Stomach (tissue), 9 donors: ENCODE results near the gene S100A7. TPM values are rescaled to one million over a fixed set of nuclear protein-coding genes. Genes with fewer than 3 reads are reported as not detected.

ENCODE experiments used
- DNase-seq, 2 donors: peaks; one replicate each; pipeline versions ENCODE4 v3.0.0 to v3.0.0-alpha.2; 2013 to 2019
- H3K27ac ChIP-seq, 5 donors: fragments of 200-600 bp in 4 of 5; sonication (generic) in 4 of 5; one replicate each; pipeline ENCODE4 v1.5.1; 2013 to 2019; ENCODE audit warnings: mild to moderate bottlenecking in 1 of 5, moderate library complexity in 1 of 5
- H3K27me3 ChIP-seq, 3 donors: fragments of 200-600 bp; sonication (generic); one replicate each; pipeline ENCODE4 v1.5.1; 2017 to 2019; ENCODE audit warnings: mixed run types in 1 of 3
- H3K36me3 ChIP-seq, 4 donors: fragments of 200-600 bp; sonication (generic); 1 replicate in 3 of 4; 2 replicates in 1 of 4; pipeline ENCODE4 v1.5.1; 2016 to 2019
- H3K4me1 ChIP-seq, 4 donors: fragments of 200-600 bp; sonication (generic); one replicate each; pipeline ENCODE4 v1.5.1; 2016 to 2019
- H3K4me3 ChIP-seq, 4 donors: fragments of 200-600 bp; sonication (generic) in 3 of 4; one replicate each; pipeline ENCODE4 v1.5.1; 2016 to 2019; ENCODE audit warnings: mild to moderate bottlenecking in 1 of 4
- H3K9me3 ChIP-seq, 4 donors: fragments of 200-600 bp; sonication (generic); one replicate each; pipeline ENCODE4 v1.5.1; 2016 to 2019
- CTCF ChIP-seq, 7 experiments: fragments of 450-650 bp in 4 of 7; fragments of 200-600 bp in 3 of 7; sonication (generic) in 3 of 7; IDR thresholded peaks; one replicate each; pipeline ENCODE4 v1.5.1; 2016 to 2019; ENCODE audit warnings: antibody characterized with exemption in 7 of 7, control low read depth in 2 of 7, mild to moderate bottlenecking in 1 of 7
- EP300 ChIP-seq: sonication (generic); formaldehyde crosslinking; IDR thresholded peaks from one replicate; pipeline ENCODE4 v1.6.1; 2017; ENCODE audit warnings: antibody characterized with exemption
- POLR2A ChIP-seq, 4 donors: fragments of 450-650 bp; IDR thresholded peaks; one replicate each; pipeline ENCODE4 v1.6.1; 2016; ENCODE audit warnings: antibody characterized with exemption in 4 of 4, control low read depth in 2 of 4, mild to moderate bottlenecking in 1 of 4, moderate library complexity in 1 of 4
- POLR2AphosphoS5 ChIP-seq, 3 donors: sonication (generic); formaldehyde crosslinking; IDR thresholded peaks; one replicate each; pipeline ENCODE4 v1.6.1; 2016; ENCODE audit warnings: antibody characterized with exemption in 3 of 3
- WGBS, 5 donors: extraction: QIAGEN DNeasy Blood & Tissue Kit in 3 of 5; methylation state at CpG; one replicate each; pipeline versions ENCODE4 v1.1.5 to v1.1.7; 2013 to 2018; 5-methylcytosine and 5-hydroxymethylcytosine counted together
- intact Hi-C: fragments of 100-400 bp; cut with DNase I; formaldehyde crosslinking; loops from one replicate; pipeline ENCODE4 v1.15.1; 2023; ENCODE audit warnings: low total_unique reads
- polyA plus RNA-seq, 3 donors: library from polyadenylated mRNA; stranded (reverse); fragments of 200-250 nt; gene quantifications; one replicate each; pipeline ENCODE4 v1.2.3, GENCODE V29; 2013
- total RNA-seq, 5 donors: library from RNA; depleted of rRNA; stranded (reverse); fragments of >200 nt; gene quantifications; one replicate each; pipeline versions ENCODE4 v1.1.0 to v1.2.3, GENCODE V29; 2014 to 2016
- donor health status: healthy with polysubstance abuse.
- donor health status: Bipolar disorder and iron deficiency.
- donor health status: healthy.

S100A7 gene
- total and polyA plus RNA-seq, 8 donors, result 107 TPM; not detected in 7

GRCh38 chr1:153495536-153495935 is 35.1 kb upstream of the S100A7 start:
- DNase-seq, result no peak
- 56 to 72% (median 62%) methylated on average over 5 to 6 of the region's 6 CpGs for WGBS, 5 donors
- Histone ChIP-seq H3K36me3 (no peaks in the 10 kb centered on the region), H3K27ac (no peak overlapping the region), H3K27me3 (peaks cover 0 to 18% (median 0%) of the 10 kb centered on the region in 3 donors), H3K4me3 (no peak overlapping the region), H3K4me1 (peaks cover 0 to 12% (median 3%) of the 10 kb centered on the region in 4 donors), H3K9me3 (no peaks in the 10 kb centered on the region)
- no peak for TF ChIP-seq POLR2AphosphoS5 (IDR thresholded peaks at IDR 0.05)
- TF ChIP-seq POLR2A (IDR thresholded peaks at IDR 0.05), result no peak
- TF ChIP-seq EP300, result no peak
- TF ChIP-seq CTCF (IDR thresholded peaks at IDR 0.05), result no peak
- intact Hi-C loops, result no loop called here

GRCh38 chr1:153494976-153495535 is 34.6 kb upstream of the S100A7 start:
- Histone ChIP-seq H3K9me3 (no peaks in the 10 kb centered on the region), H3K4me1 (peaks cover 0 to 12% (median 5%) of the 10 kb centered on the region in 4 donors), H3K4me3 (no peak overlapping the region), H3K36me3 (no peaks in the 10 kb centered on the region), H3K27ac (no peak overlapping the region), H3K27me3 (peaks cover 0 to 18% (median 0%) of the 10 kb centered on the region in 3 donors)
- WGBS, 5 donors, result 31 to 38% (median 36%) methylated on average over 6 of the region's 6 CpGs
- peak; percentile 76 to 87 for DNase-seq
- intact Hi-C loops, result loop anchor here (5.0 kb wide), 1 partner anchor 143 kb away; no protein-coding TSS in a partner anchor
- no peak for TF ChIP-seq EP300
- peak in 5 of 7 experiments; percentile 84 to 94 (median 94) for TF ChIP-seq CTCF (IDR thresholded peaks at IDR 0.05)

- no peak overlapping the region for H3K27ac ChIP-seq
- peaks cover 0 to 16% (median 6%) of the 10 kb centered on the region in 4 donors for H3K4me1 ChIP-seq
- no peak for DNase-seq
- no peaks in the 10 kb centered on the region for H3K9me3 ChIP-seq
- peaks cover 0 to 11% (median 0%) of the 10 kb centered on the region in 3 donors for H3K27me3 ChIP-seq
- 65 to 84% (median 72%) methylated on average over 6 of the region's 6 CpGs for WGBS, 5 donors
- H3K4me3 ChIP-seq, result no peak overlapping the region
- H3K36me3 ChIP-seq, result no peaks in the 10 kb centered on the region
- intact Hi-C loops, result loop anchor here (5.0 kb wide), 1 partner anchor 141 kb away; no protein-coding TSS in a partner anchor
- TF ChIP-seq POLR2AphosphoS5 (IDR thresholded peaks at IDR 0.05) (no peak), CTCF (IDR thresholded peaks at IDR 0.05) (no peak), POLR2A (IDR thresholded peaks at IDR 0.05) (no peak), EP300 (no peak)
These were observed 33.0 kb upstream of the S100A7 start for GRCh38 chr1:153493343-153493960.

- DNase-seq, result peak; percentile 45 to 76
- TF ChIP-seq POLR2AphosphoS5 (IDR thresholded peaks at IDR 0.05) (peak; percentile 35 to 37 (median 36)), CTCF (IDR thresholded peaks at IDR 0.05) (no peak), POLR2A (IDR thresholded peaks at IDR 0.05) (no peak)
- Histone ChIP-seq H3K9me3 (no peaks in the 10 kb centered on the region), H3K4me1 (peaks cover 0 to 19% (median 8%) of the 10 kb centered on the region in 4 donors), H3K4me3 (no peak overlapping the region), H3K27me3 (peaks cover 0 to 4% (median 0%) of the 10 kb centered on the region in 3 donors), H3K27ac (peak overlapping the region; percentile 6 to 81 (median 60)), H3K36me3 (no peaks in the 10 kb centered on the region)
- intact Hi-C loops, result loop anchor here (5.0 kb wide), 1 partner anchor 138 kb away; no protein-coding TSS in a partner anchor
- WGBS, 5 donors, result 40 to 60% (median 45%) methylated on average over 12 of the region's 12 CpGs
These were observed 30.0 kb upstream of the S100A7 start for GRCh38 chr1:153490272-153491051.
